Colonic mucosa (tissue), 4 donors: ENCODE results near the gene TMEM178B. TPM values are rescaled to one million over a fixed set of nuclear protein-coding genes. Genes with fewer than 3 reads are reported as not detected.

Experiments used
- DNase-seq: peaks from one replicate; pipeline ENCODE4 v3.0.0-alpha.2; 2020
- H3K27ac ChIP-seq: fragments of 200-600 bp; one replicate; pipeline ENCODE4 v1.8.0; 2021
- H3K27me3 ChIP-seq: fragments of 200-600 bp; one replicate; pipeline ENCODE4 v1.8.0; 2021
- H3K36me3 ChIP-seq: fragments of 200-600 bp; one replicate; pipeline ENCODE4 v1.8.0; 2021
- H3K4me1 ChIP-seq: fragments of 200-600 bp; one replicate; pipeline ENCODE4 v1.8.0; 2021; ENCODE audit warnings: mild to moderate bottlenecking
- H3K4me3 ChIP-seq: fragments of 200-600 bp; one replicate; pipeline ENCODE4 v1.8.0; 2021
- H3K9ac ChIP-seq, 2 donors: one replicate each; pipeline ENCODE4 v1.7.0; 2013; ENCODE audit warnings: control low read depth in 2 of 2, low read depth in 2 of 2, low read length in 2 of 2
- H3K9me3 ChIP-seq: fragments of 200-600 bp; one replicate; pipeline ENCODE4 v1.8.0; 2021
- CTCF ChIP-seq: fragments of 200-600 bp; IDR thresholded peaks from one replicate; pipeline ENCODE4 v1.8.0; 2022; ENCODE audit warnings: antibody characterized with exemption, mild to moderate bottlenecking
- intact Hi-C: fragments of 100-400 bp; cut with DNase I; formaldehyde crosslinking; loops from one replicate; pipeline ENCODE4 v1.14.1; 2022
- total RNA-seq, 2 donors: library from RNA; stranded (reverse); fragmentation: NEBNext Ultra II Directional in 1 of 2; extraction: Animal tissue kit (Norgen Biotek cat#: 25700) in 1 of 2; gene quantifications; one replicate each; pipeline ENCODE4 v1.2.1, GENCODE V29; 2021
- donor health status: healthy.
- donor health status: DM: no; HTN: no; CAD: no.
- donor health status: DM: no; HTN: no; CAD: no.

Gene TMEM178B
- total RNA-seq, 2 donors from 2014 or later, result 0.17 to 1.1 TPM

GRCh38 chr7:141276031-141276430 lies 202.2 kb downstream of the TMEM178B start:
- no peak for TF ChIP-seq CTCF
- no peak overlapping the region for H3K27ac ChIP-seq
- no peak overlapping the region for H3K4me3 ChIP-seq
- no peak overlapping the region for H3K9ac ChIP-seq
- no peaks in the 10 kb centered on the region for H3K27me3 ChIP-seq
- no peak for DNase-seq
- intact Hi-C loops, result no loop called here
- H3K9me3 ChIP-seq, result no peaks in the 10 kb centered on the region
- no peaks in the 10 kb centered on the region for H3K4me1 ChIP-seq
- no peaks in the 10 kb centered on the region for H3K36me3 ChIP-seq

GRCh38 chr7:141280100-141280499 lies 206.2 kb downstream of the TMEM178B start:
- DNase-seq, result no peak
- Histone ChIP-seq H3K4me3 (no peak overlapping the region), H3K9me3 (no peaks in the 10 kb centered on the region), H3K4me1 (no peaks in the 10 kb centered on the region), H3K27ac (no peak overlapping the region), H3K36me3 (no peaks in the 10 kb centered on the region), H3K9ac (no peak overlapping the region), H3K27me3 (no peaks in the 10 kb centered on the region)
- TF ChIP-seq CTCF, result no peak
- intact Hi-C loops, result no loop called here

DNA sequence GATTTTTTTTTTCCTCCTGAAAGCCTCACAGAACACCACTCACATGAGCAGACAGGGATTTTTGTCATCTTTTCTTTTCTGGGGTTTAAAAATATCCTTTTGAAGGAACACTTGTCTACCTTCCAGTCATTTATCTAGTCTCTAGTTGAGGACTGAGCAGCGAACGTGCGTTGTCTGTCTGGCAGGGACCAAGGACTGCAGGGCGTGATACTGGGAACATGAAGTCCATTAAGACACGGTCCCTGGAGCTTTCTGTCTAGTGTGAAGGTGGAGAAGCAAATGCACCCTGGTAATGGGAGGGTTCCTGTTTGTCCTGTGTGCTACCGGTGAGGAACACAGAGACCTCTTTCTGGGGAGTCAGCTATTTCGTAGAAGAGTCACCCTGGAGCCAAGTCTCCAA lies 207.4 kb downstream of the TMEM178B start:
- no peak for TF ChIP-seq CTCF
- no peak overlapping the region for H3K27ac ChIP-seq

DNA sequence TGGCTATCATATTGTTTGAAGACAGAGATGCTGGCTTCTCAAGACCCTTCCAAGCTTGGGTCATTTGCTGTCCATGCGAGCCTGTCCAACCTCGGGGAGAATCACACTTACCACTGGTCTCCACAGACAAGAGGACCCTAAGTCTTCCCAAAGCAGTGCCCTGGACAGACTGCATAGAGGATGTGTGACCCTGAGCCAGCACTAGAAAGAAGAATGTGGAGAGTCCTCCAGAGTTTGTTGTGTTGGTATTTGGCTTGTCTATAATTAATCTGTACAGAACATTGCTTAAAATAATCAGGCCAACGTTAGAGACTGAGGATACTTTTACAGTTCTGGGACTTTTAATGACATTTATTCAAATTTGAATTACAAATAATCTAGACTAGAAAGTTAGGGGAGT lies 212.7 kb downstream of the TMEM178B start:
- Histone ChIP-seq H3K9ac (no peak overlapping the region), H3K9me3 (no peaks in the 10 kb centered on the region), H3K4me1 (no peaks in the 10 kb centered on the region), H3K4me3 (no peak overlapping the region), H3K36me3 (no peaks in the 10 kb centered on the region), H3K27me3 (no peaks in the 10 kb centered on the region), H3K27ac (no peak overlapping the region)
- no peak for TF ChIP-seq CTCF
- no peak for DNase-seq
- intact Hi-C loops, result no loop called here

More for the DNA sequence above, 207.4 kb downstream of the TMEM178B start:
- H3K4me1 ChIP-seq, result no peaks in the 10 kb centered on the region
- no peak overlapping the region for H3K9ac ChIP-seq
- no peak for DNase-seq
- no peaks in the 10 kb centered on the region for H3K36me3 ChIP-seq
- no peaks in the 10 kb centered on the region for H3K9me3 ChIP-seq
- no peak overlapping the region for H3K4me3 ChIP-seq
- intact Hi-C loops, result no loop called here
- no peaks in the 10 kb centered on the region for H3K27me3 ChIP-seq

- no peaks in the 10 kb centered on the region for H3K36me3 ChIP-seq
- no peak overlapping the region for H3K27ac ChIP-seq
- H3K4me3 ChIP-seq, result no peak overlapping the region
- H3K9me3 ChIP-seq, result no peaks in the 10 kb centered on the region
- TF ChIP-seq CTCF, result no peak
- no peaks in the 10 kb centered on the region for H3K27me3 ChIP-seq
- DNase-seq, result no peak
- no peaks in the 10 kb centered on the region for H3K4me1 ChIP-seq
- no peak overlapping the region for H3K9ac ChIP-seq
- intact Hi-C loops, result no loop called here
Observed at GRCh38 chr7:141287936-141288335, 214.1 kb downstream of the TMEM178B start.

DNA sequence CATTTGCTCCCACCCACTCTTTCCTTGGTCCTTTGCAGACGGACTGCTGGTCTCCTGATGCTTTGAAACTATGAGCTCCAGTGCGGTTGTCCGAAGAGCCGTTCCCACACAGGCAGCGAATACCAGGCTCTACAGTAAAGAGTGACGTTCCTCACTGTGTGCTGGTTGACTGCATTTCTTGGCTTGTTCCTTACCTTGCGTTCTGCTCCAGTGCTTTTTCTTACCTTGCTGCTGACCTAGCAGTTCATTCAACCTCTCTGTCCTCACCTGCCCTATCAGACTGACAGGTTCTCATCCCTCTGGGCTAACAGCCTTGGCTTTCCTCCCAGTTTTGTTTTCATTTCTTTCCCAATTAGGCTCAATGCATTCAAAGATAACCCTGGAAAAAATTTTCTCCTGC lies 214.8 kb downstream of the TMEM178B start:
- Histone ChIP-seq H3K27me3 (no peaks in the 10 kb centered on the region), H3K4me3 (no peak overlapping the region), H3K4me1 (no peaks in the 10 kb centered on the region), H3K27ac (no peak overlapping the region), H3K9me3 (no peaks in the 10 kb centered on the region), H3K36me3 (no peaks in the 10 kb centered on the region), H3K9ac (no peak overlapping the region)
- no peak for DNase-seq
- intact Hi-C loops, result no loop called here
- no peak for TF ChIP-seq CTCF
